Type B pancreatic cell (in vitro differentiated cells): ENCODE measurements around the gene SEC61A1. TPM values are rescaled to one million over a fixed set of nuclear protein-coding genes. Genes with fewer than 3 reads are reported as not detected.

ENCODE experiments used
- DNase-seq: peaks from one replicate; pipeline ENCODE4 v3.0.0; 2021; ENCODE audit warnings: mixed read lengths; ENCODE audit not compliant: unreplicated experiment; ENCODE audit errors: extremely low spot score
- H3K27ac Mint-ChIP-seq: 2 replicates; pipeline ENCODE4 v1.8.0; 2021; ENCODE audit warnings: mild to moderate bottlenecking, mixed read lengths
- H3K27me3 Mint-ChIP-seq: 2 replicates; pipeline ENCODE4 v1.8.0; 2021; ENCODE audit warnings: mixed read lengths
- H3K36me3 Mint-ChIP-seq: 2 replicates; pipeline ENCODE4 v1.8.0; 2021; ENCODE audit warnings: mixed read lengths
- H3K4me1 Mint-ChIP-seq: one replicate; pipeline ENCODE4 v1.8.0; 2021; ENCODE audit warnings: mixed read lengths; ENCODE audit not compliant: unreplicated experiment
- H3K4me3 Mint-ChIP-seq: 2 replicates; pipeline ENCODE4 v1.8.0; 2021; ENCODE audit warnings: mild to moderate bottlenecking, mixed read lengths
- H3K9me3 Mint-ChIP-seq: 2 replicates; pipeline ENCODE4 v1.8.0; 2021; ENCODE audit warnings: mixed read lengths
- total RNA-seq: library from RNA; stranded (reverse); gene quantifications from 2 replicates; pipeline ENCODE4 v1.2.1, GENCODE V29; 2021; ENCODE audit warnings: low replicate concordance
- TF ChIP-seq, protein P1 (sequence below): fragments of 200-600 bp; sonication (generic); conservative IDR thresholded peaks from 2 replicates; pipeline ENCODE4 v1.5.0; 2021; ENCODE audit warnings: antibody characterized with exemption, mild to moderate bottlenecking

Gene SEC61A1
- total RNA-seq, 1 donor from 2014 or later, result 207 TPM

DNA sequence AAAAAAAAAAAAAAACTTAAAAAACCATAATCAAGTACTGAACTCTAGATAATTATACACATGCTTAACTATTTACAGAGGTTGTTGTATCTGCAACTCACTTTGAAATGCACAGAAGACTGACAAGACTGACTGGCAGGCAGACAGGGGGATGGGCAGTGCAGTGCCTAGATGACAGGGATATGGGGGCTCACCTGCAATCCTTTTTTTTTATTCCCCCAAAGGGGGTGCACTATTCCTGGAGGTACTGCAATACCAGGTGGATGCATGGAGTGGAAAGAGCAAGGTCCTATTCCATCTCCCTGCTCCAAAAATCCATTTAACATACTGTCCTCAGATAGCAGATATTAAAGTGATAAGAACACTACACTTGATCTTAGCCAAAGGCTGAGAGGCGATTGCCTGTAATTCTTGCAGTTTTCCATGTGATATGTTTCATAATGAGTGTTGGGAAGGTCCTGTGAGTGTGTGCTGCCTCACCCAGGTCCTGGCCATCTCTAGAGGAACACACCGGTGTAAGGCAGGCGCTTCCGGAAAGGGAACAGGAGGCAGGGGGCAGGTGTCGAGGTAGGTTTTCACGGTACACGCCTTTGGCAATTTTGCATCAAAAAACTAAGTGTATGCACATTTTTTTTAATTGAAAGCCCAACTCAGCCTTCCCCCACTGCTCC lies 22.7 kb downstream of the SEC61A1 start:
- no peak for DNase-seq
- no peaks in the 10 kb centered on the region for H3K27me3 Mint-ChIP-seq
- peak overlapping the region; percentile 87 for H3K4me3 Mint-ChIP-seq
- peaks cover 9% of the 10 kb centered on the region for H3K4me1 Mint-ChIP-seq
- no peaks in the 10 kb centered on the region for H3K9me3 Mint-ChIP-seq
- TF ChIP-seq, protein P1, sequence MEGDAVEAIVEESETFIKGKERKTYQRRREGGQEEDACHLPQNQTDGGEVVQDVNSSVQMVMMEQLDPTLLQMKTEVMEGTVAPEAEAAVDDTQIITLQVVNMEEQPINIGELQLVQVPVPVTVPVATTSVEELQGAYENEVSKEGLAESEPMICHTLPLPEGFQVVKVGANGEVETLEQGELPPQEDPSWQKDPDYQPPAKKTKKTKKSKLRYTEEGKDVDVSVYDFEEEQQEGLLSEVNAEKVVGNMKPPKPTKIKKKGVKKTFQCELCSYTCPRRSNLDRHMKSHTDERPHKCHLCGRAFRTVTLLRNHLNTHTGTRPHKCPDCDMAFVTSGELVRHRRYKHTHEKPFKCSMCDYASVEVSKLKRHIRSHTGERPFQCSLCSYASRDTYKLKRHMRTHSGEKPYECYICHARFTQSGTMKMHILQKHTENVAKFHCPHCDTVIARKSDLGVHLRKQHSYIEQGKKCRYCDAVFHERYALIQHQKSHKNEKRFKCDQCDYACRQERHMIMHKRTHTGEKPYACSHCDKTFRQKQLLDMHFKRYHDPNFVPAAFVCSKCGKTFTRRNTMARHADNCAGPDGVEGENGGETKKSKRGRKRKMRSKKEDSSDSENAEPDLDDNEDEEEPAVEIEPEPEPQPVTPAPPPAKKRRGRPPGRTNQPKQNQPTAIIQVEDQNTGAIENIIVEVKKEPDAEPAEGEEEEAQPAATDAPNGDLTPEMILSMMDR, result no peak
- H3K27ac Mint-ChIP-seq, result peak overlapping the region; percentile 89
- peaks cover 6% of the 10 kb centered on the region for H3K36me3 Mint-ChIP-seq

DNA sequence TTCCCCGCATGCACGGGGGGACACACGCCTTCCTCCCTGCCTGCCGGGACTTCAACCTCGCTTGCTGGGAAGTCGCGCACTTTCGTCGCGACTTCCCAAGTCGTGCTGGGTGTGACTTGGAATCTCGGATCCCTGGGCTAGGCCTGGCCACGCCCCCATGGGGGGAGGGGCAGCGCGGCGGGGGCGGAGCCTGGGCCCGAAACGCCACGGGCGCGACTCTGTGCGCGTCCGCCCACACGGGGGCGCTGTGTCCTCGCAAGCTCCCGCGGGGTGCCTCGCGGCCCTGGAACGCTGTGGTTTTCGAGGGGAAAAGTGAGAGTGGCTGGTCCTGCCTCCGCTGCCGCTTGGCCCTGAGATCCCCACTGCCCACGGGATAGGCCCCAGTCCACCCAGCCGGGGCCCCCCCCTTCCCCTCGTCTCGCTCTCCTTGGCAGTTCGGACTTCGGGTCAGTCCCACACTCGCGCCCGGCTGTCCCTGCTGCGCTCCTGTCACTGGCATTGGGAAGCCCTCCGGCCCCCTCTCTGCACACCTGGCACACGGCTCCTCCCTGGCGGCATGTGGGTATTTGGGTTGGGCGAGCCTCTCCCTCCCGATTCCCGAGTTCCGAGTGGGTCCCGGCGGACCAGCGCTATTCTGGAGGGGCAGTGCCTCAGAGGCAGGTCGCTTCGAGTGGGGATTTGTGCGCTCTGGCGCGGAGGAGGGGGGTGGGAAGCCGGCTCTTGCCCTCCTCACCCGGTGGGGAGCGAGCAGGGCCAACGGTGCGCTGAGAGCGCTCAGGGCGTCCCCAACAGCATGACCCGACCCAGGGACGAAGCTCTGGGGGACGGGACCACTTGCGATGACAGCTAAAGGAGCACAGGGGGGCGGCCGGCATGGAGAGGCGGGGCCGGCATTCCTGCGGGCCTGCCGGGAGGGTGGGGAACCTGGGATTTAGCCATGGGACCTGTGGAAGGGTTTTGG lies 23.6 kb downstream of the SEC61A1 start:
- DNase-seq, result peak; percentile 96
- TF ChIP-seq, protein P1, result peak; percentile 99
- peak overlapping the region; percentile 89 for H3K27ac Mint-ChIP-seq
- H3K4me1 Mint-ChIP-seq, result peaks cover 9% of the 10 kb centered on the region
- H3K27me3 Mint-ChIP-seq, result no peaks in the 10 kb centered on the region
- no peaks in the 10 kb centered on the region for H3K9me3 Mint-ChIP-seq
- H3K4me3 Mint-ChIP-seq, result peak overlapping the region; percentile 87
- H3K36me3 Mint-ChIP-seq, result peaks cover 4% of the 10 kb centered on the region

DNA sequence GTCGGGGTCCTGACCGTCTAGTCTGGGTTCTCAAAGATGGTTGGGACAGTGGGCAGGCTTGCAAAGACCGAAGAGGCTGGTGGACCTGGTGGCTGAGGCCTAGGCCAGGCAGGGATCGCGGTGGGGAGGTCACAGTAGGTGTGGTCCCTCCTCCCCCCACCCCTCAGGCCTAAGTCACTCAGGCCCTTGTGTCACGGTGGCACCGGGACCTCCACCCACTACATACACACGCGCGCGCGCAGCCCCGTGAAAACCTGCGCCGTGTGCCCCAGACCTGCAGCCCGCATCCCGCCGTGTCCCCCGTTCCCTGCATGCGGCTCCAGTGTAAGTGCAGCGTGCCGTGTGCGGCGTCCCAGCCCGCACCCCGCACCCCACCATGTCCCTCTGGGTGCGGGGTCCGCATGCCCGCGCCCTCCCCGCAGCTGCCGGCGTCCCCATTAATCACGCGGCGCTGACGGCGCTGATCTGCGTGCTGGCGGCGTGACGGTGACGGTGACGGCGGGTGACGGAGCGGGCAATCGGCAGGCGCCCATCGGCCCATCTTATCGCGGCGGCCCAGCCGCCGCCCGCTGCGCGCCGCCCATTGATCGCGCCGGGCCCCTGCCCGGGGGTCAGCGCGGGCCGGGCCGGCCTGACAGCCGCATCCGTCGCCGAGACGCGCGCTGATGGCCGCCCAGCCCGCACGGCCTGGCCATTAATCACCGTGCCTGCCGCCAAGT lies 24.4 kb downstream of the SEC61A1 start:
- H3K4me1 Mint-ChIP-seq, result peaks cover 10% of the 10 kb centered on the region
- TF ChIP-seq, protein P1, result no peak
- no peak overlapping the region for H3K27ac Mint-ChIP-seq
- H3K4me3 Mint-ChIP-seq, result peak overlapping the region; percentile 76
- H3K9me3 Mint-ChIP-seq, result no peaks in the 10 kb centered on the region
- H3K36me3 Mint-ChIP-seq, result peaks cover 5% of the 10 kb centered on the region
- no peaks in the 10 kb centered on the region for H3K27me3 Mint-ChIP-seq
- DNase-seq, result no peak

DNA sequence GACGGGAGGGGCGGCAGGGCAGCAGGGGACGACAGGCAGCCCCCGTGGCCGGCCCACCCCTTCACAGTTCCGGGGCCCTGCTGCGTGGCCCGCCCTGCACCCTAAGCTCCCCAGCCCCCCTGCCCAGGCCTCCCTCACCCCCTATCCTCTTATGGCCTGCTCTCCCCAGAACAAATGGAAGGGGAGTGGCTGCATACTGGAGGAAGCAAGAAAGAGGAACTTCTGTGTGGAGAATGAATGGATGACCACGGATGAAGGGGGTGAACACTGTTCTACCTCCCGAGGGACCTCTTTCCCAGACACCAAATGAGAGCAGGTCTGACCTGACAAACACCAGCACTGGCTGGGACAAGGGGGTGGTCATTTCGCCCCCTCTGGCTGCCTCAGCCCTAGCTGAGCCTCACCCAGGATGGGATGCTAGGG lies 25.0 kb downstream of the SEC61A1 start:
- DNase-seq, result no peak
- Mint-ChIP-seq H3K9me3 (no peaks in the 10 kb centered on the region), H3K4me3 (peak overlapping the region; percentile 47), H3K27ac (no peak overlapping the region), H3K4me1 (peaks cover 14% of the 10 kb centered on the region), H3K27me3 (no peaks in the 10 kb centered on the region), H3K36me3 (peaks cover 8% of the 10 kb centered on the region)
- TF ChIP-seq, protein P1, result no peak

DNA sequence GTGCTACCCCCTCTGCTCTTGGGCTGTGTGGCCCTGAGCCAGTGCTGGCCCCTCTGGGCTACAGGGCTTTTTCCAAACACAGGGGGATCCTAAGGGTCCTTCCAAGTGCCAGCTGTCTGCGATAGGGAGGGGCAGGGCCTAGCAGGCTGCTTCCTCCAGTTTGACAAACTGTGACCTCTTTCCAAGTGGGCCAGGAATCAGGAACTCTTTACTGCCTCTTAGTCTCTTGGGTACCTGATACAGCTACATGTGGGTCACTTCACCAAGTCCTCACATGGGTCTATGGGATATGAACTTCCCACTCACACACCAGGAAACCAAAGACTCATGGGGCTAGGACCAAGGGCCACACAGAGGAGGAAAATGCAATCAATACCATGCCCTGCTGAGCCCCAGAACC lies 25.4 kb downstream of the SEC61A1 start:
- H3K36me3 Mint-ChIP-seq, result peaks cover 10% of the 10 kb centered on the region
- TF ChIP-seq, protein P1, result no peak
- H3K27me3 Mint-ChIP-seq, result no peaks in the 10 kb centered on the region
- DNase-seq, result no peak
- peak overlapping the region; percentile 47 for H3K4me3 Mint-ChIP-seq
- H3K4me1 Mint-ChIP-seq, result peaks cover 14% of the 10 kb centered on the region
- no peak overlapping the region for H3K27ac Mint-ChIP-seq
- H3K9me3 Mint-ChIP-seq, result no peaks in the 10 kb centered on the region
